Heart left ventricle (tissue), 16 donors: ENCODE results near the gene TNS1. TPM values are rescaled to one million over a fixed set of nuclear protein-coding genes. Genes with fewer than 3 reads are reported as not detected.
A peak's percentile ranks its signal among the peaks of the same experiment; 100 is the strongest.

Experiments used
- ATAC-seq, 4 donors: fragments of 200-7000 bp; cut with Tn5 transposase; one replicate each; pipeline ENCODE4 v1.9.1; 2020 to 2022; ENCODE audit warnings: moderate library complexity in 4 of 4, mild to moderate bottlenecking in 3 of 4, moderate number of reproducible peaks in 1 of 4
- DNase-seq, 5 donors: peaks; one replicate each; pipeline ENCODE4 v3.0.0-alpha.2; 2020
- H3K27ac ChIP-seq, 12 donors: fragments of 200-600 bp; sonication (generic) in 4 of 12; one replicate each; pipeline versions ENCODE4 v1.5.0 to v1.8.0; 2016 to 2022; ENCODE audit warnings: mild to moderate bottlenecking in 2 of 12
- H3K27me3 ChIP-seq, 9 donors: fragments of 200-600 bp; sonication (generic) in 2 of 9; one replicate each; pipeline versions ENCODE4 v1.5.1 to v1.8.0; 2016 to 2022; ENCODE audit warnings: mild to moderate bottlenecking in 3 of 9
- H3K36me3 ChIP-seq, 9 donors: fragments of 200-600 bp; sonication (generic) in 2 of 9; one replicate each; pipeline versions ENCODE4 v1.5.0 to v1.8.0; 2018 to 2022; ENCODE audit warnings: mild to moderate bottlenecking in 2 of 9
- H3K4me1 ChIP-seq, 12 donors: fragments of 200-600 bp; sonication (generic) in 4 of 12; one replicate each; pipeline versions ENCODE4 v1.5.0 to v1.8.0; 2016 to 2022; ENCODE audit warnings: mild to moderate bottlenecking in 3 of 12
- H3K4me3 ChIP-seq, 12 donors: fragments of 200-600 bp; sonication (generic) in 4 of 12; one replicate each; pipeline versions ENCODE4 v1.5.0 to v1.8.0; 2017 to 2022; ENCODE audit warnings: mild to moderate bottlenecking in 9 of 12, moderate library complexity in 4 of 12
- H3K9me3 ChIP-seq, 12 donors: fragments of 200-600 bp; sonication (generic) in 4 of 12; one replicate each; pipeline versions ENCODE4 v1.5.0 to v1.8.0; 2016 to 2022; ENCODE audit warnings: mild to moderate bottlenecking in 1 of 12
- POLR2A ChIP-seq, 2 donors: fragments of 450-650 bp; IDR thresholded peaks; one replicate each; pipeline ENCODE4 v1.6.1; 2017; ENCODE audit warnings: antibody characterized with exemption in 2 of 2, mild to moderate bottlenecking in 2 of 2, moderate library complexity in 2 of 2
- WGBS, 4 donors: extraction: QIAGEN DNeasy Blood & Tissue Kit in 2 of 4; methylation state at CpG; one replicate each; pipeline versions ENCODE4 v1.1.5 to v1.1.7; 2013 to 2018; 5-methylcytosine and 5-hydroxymethylcytosine counted together
- intact Hi-C, 10 donors: fragments of 100-400 bp; cut with DNase I; formaldehyde crosslinking; loops; one replicate each; pipeline versions ENCODE4 v1.11.1 to v1.14.2; 2022
- polyA plus RNA-seq, 2 donors: library from polyadenylated mRNA; stranded (reverse); fragments of 200-250 nt; gene quantifications; one replicate each; pipeline ENCODE4 v1.2.3, GENCODE V29; 2013
- total RNA-seq, 9 donors: library from RNA; depleted of rRNA in 2 of 9; stranded (reverse); fragments of >200 nt in 2 of 9; fragmentation: NEBNext Ultra II Directional in 3 of 9; extraction: Animal tissue kit (Norgen Biotek cat#: 25700) in 3 of 9; gene quantifications; one replicate each; pipeline versions ENCODE4 v1.1.0 to v1.2.4, GENCODE V29; 2016 to 2023
- TF ChIP-seq, protein P1 (sequence below), 12 donors: fragments of 200-600 bp; sonication (generic) in 4 of 12; IDR thresholded peaks; one replicate each; pipeline versions ENCODE4 v1.5.0 to v1.8.0; 2018 to 2022; ENCODE audit warnings: antibody characterized with exemption in 12 of 12, mild to moderate bottlenecking in 5 of 12
- donor health status: ischemic (EF 13 %, LVEDD 7.1; RV severe dilation, severe dysfunction).
- donor health status: healthy with polysubstance abuse.
- donor health status: DM: no; HTN: yes; CAD: no.
- donor health status: DM: no; HTN: no; CAD: no.
- donor health status: ischemic (EF 25% LVEDD 6.9; RV normal size, moderate dysfunction).
- donor health status: ischemic (EF 25% LVEDD 5.7; RV mildly dilated, moderate dysfunction).
- donor health status: healthy.
- donor health status: DM: yes; HTN: yes; CAD: no.
- donor health status: ischemic (EF 35%, LVEDD 5.7; RV mildly dilated, moderate dysfunction).
- donor health status: nonischemic (EF 11% LVEDD 7.7; RV severe dilation, severe dysfunction).
- donor health status: DM: yes; HTN: yes; CAD: no.
- donor health status: PGD.
- donor health status: ischemic (EF 29% LVEDD 5.4; RV normal size, mild dysfunction).
- donor health status: nonischemic (EF 23%, LVEDD 6.1; RV moderate dilation, normal function).

The TNS1 gene
- total and polyA plus RNA-seq, 11 donors, result 243 to 899 (median 669) TPM

DNA sequence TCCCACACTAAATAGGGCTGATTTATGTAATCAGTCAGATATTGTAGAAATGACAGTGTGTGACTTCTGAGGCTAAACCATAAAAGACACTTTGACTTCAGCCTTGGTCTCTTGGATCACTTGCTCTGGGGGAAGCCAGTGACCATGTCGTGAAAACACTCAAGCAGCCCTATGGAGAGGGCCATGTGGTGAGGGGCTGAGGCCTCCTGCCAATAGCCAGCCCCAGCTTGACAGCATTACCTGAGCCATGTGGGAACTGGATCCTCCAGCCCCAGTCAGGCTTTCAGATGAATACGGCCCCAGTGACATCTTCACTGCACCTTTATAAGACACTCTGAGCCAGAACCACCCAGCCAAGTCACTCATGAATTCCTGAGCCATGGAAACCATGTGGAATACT is 20.8 kb downstream of the TNS1 start:
- intact Hi-C loops, result loop anchor here in 4 of 10 donors (2.0 to 10.0 kb wide), 3 partner anchors 33 to 47 kb away; no protein-coding TSS in a partner anchor
- H3K27ac ChIP-seq, result peak overlapping the region in 7 of 12 donors; percentile 14 to 91 (median 34)
- WGBS, 4 donors, result 87 to 94% (median 90%) methylated on average over 2 of the region's 2 CpGs
- H3K36me3 ChIP-seq, result peaks cover 0 to 16% (median 0%) of the 10 kb centered on the region in 9 donors
- peaks cover 8 to 75% (median 57%) of the 10 kb centered on the region in 12 donors for H3K4me1 ChIP-seq
- TF ChIP-seq, protein P1, sequence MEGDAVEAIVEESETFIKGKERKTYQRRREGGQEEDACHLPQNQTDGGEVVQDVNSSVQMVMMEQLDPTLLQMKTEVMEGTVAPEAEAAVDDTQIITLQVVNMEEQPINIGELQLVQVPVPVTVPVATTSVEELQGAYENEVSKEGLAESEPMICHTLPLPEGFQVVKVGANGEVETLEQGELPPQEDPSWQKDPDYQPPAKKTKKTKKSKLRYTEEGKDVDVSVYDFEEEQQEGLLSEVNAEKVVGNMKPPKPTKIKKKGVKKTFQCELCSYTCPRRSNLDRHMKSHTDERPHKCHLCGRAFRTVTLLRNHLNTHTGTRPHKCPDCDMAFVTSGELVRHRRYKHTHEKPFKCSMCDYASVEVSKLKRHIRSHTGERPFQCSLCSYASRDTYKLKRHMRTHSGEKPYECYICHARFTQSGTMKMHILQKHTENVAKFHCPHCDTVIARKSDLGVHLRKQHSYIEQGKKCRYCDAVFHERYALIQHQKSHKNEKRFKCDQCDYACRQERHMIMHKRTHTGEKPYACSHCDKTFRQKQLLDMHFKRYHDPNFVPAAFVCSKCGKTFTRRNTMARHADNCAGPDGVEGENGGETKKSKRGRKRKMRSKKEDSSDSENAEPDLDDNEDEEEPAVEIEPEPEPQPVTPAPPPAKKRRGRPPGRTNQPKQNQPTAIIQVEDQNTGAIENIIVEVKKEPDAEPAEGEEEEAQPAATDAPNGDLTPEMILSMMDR (IDR thresholded peaks at IDR 0.05), result no peak
- TF ChIP-seq POLR2A (IDR thresholded peaks at IDR 0.05), result no peak
- DNase-seq, result peak in 1 of 5 donors; percentile 4
- H3K9me3 ChIP-seq, result no peaks in the 10 kb centered on the region
- no peak for ATAC-seq
- H3K4me3 ChIP-seq, result no peak overlapping the region
- H3K27me3 ChIP-seq, result no peaks in the 10 kb centered on the region

DNA sequence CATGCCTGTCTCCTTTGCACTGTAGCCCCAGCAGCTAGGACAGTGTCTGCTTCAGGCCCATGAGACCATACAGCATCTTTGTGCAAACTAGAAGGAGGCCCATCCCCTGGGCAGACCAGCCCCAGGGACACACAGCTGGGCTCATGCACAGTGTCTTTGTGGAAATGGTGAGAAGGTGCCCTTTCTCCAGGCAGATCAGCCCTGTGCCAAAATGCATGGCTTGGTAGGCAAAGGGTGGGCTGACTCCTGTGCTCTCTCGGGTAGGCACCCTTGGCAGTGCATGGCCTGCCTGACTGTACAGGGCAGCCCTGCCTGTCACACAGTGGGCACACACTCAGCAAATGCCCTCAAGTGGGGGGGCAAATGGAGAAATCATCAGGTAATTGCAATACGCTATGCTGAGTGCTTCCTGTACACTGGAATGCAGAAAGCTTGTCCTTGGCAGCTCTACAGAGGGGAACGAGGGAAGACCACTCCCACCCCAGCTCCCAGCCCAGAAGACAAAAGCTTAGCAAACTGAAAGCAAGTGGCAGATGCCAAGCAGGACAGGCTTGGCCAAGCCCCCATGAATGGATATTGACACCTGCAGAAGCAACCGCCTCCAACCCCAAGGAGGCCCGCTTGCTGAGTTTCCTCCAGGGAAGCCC is 21.6 kb downstream of the TNS1 start:
- H3K4me1 ChIP-seq, result peaks cover 8 to 82% (median 57%) of the 10 kb centered on the region in 12 donors
- WGBS, 4 donors, result 48 to 72% (median 52%) methylated on average over 4 to 5 of the region's 5 CpGs
- TF ChIP-seq, protein P1 (IDR thresholded peaks at IDR 0.05), result no peak
- no peak for TF ChIP-seq POLR2A (IDR thresholded peaks at IDR 0.05)
- H3K27ac ChIP-seq, result peak overlapping the region in 11 of 12 donors; percentile 6 to 91 (median 59)
- no peaks in the 10 kb centered on the region for H3K9me3 ChIP-seq
- intact Hi-C loops, result loop anchor here in 4 of 10 donors (2.0 to 10.0 kb wide), 3 partner anchors 32 to 46 kb away; no protein-coding TSS in a partner anchor
- DNase-seq, result peak in 3 of 5 donors; percentile 41 to 61 (median 44)
- H3K4me3 ChIP-seq, result no peak overlapping the region
- H3K27me3 ChIP-seq, result no peaks in the 10 kb centered on the region
- H3K36me3 ChIP-seq, result peaks cover 0 to 12% (median 0%) of the 10 kb centered on the region in 9 donors
- ATAC-seq, result peak in 2 of 4 donors; percentile 9 to 21

DNA sequence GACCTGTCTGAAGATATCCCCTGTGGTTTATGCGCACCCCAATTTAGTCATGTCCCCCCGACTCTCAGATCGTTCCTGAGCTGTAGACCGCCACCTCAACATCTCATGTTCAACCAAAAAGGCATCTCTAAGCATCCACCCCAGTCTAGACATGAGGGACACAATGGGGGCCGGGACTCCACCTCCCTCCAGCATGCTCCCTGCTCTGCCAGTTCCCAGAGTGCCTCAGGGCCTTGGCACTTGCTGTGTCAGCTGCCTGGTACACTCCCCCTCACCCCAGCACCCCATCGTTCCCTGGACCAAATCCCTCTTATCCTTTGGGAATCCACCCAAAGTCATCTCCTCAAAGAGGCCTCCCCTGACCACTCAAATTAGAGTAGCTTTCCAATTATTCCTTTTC is 22.2 kb downstream of the TNS1 start:
- peak in 1 of 4 donors; percentile 14 for ATAC-seq
- H3K36me3 ChIP-seq, result peaks cover 0 to 6% (median 0%) of the 10 kb centered on the region in 9 donors
- H3K9me3 ChIP-seq, result no peaks in the 10 kb centered on the region
- peaks cover 8 to 85% (median 57%) of the 10 kb centered on the region in 12 donors for H3K4me1 ChIP-seq
- intact Hi-C loops, result loop anchor here in 4 of 10 donors (2.0 to 10.0 kb wide), 3 partner anchors 32 to 46 kb away; no protein-coding TSS in a partner anchor
- H3K27me3 ChIP-seq, result no peaks in the 10 kb centered on the region
- WGBS, 4 donors, result 72 to 78% (median 75%) methylated on average over 6 of the region's 6 CpGs
- peak in 3 of 5 donors; percentile 28 to 33 (median 31) for DNase-seq
- H3K4me3 ChIP-seq, result no peak overlapping the region
- TF ChIP-seq, protein P1 (IDR thresholded peaks at IDR 0.05), result no peak
- TF ChIP-seq POLR2A (IDR thresholded peaks at IDR 0.05), result no peak
- peak overlapping the region in 11 of 12 donors; percentile 6 to 91 (median 59) for H3K27ac ChIP-seq

DNA sequence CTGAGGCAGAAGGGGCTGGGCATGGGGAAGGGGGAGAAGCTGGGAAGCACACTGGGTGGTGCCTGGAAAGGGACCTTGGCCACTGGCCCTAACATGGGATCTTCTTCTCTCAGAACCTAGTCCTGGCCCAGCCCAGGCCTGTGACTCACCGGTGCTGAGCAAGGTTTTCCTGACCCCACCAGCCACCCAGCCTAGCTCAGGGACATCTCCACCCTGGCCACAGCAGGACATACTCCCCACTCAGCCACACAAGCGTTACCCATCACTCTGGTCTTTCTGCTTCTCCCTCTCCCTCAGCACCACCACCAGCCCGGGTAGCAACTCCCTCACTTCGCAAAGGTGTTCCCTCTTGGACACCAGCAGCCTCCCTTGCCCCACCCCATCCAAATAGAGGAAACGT is 22.8 kb downstream of the TNS1 start:
- intact Hi-C loops, result loop anchor here in 4 of 10 donors (2.0 to 10.0 kb wide), 3 partner anchors 31 to 45 kb away; no protein-coding TSS in a partner anchor
- peaks cover 0 to 5% (median 0%) of the 10 kb centered on the region in 9 donors for H3K36me3 ChIP-seq
- H3K27me3 ChIP-seq, result no peaks in the 10 kb centered on the region
- H3K4me1 ChIP-seq, result peaks cover 8 to 90% (median 57%) of the 10 kb centered on the region in 12 donors
- no peak overlapping the region for H3K4me3 ChIP-seq
- H3K27ac ChIP-seq, result peak overlapping the region in 9 of 12 donors; percentile 64 to 91 (median 87)
- DNase-seq (peak in 2 of 5 donors; percentile 70 to 84), ATAC-seq (peak in 3 of 4 donors; percentile 50 to 53 (median 53))
- no peaks in the 10 kb centered on the region for H3K9me3 ChIP-seq
- TF ChIP-seq, protein P1 (IDR thresholded peaks at IDR 0.05), result no peak
- no peak for TF ChIP-seq POLR2A (IDR thresholded peaks at IDR 0.05)
- 46 to 58% (median 50%) methylated on average over 4 to 5 of the region's 5 CpGs for WGBS, 4 donors
